Vagina (tissue), 2 donors: ENCODE measurements around the gene ACTR3C.

Experiments
- CTCF ChIP-seq, 3 experiments: fragments of 450-650 bp in 2 of 3; fragments of 200-600 bp in 1 of 3; sonication (generic) in 1 of 3; IDR thresholded peaks; one replicate each; pipeline ENCODE4 v1.5.1; 2017 to 2019; ENCODE audit warnings: antibody characterized with exemption in 3 of 3, mild to moderate bottlenecking in 2 of 3, moderate library complexity in 2 of 3
- POLR2A ChIP-seq, 2 donors: fragments of 450-650 bp; IDR thresholded peaks; one replicate each; pipeline ENCODE4 v1.6.1; 2017; ENCODE audit warnings: antibody characterized with exemption in 2 of 2, mild to moderate bottlenecking in 2 of 2, moderate library complexity in 2 of 2

DNA sequence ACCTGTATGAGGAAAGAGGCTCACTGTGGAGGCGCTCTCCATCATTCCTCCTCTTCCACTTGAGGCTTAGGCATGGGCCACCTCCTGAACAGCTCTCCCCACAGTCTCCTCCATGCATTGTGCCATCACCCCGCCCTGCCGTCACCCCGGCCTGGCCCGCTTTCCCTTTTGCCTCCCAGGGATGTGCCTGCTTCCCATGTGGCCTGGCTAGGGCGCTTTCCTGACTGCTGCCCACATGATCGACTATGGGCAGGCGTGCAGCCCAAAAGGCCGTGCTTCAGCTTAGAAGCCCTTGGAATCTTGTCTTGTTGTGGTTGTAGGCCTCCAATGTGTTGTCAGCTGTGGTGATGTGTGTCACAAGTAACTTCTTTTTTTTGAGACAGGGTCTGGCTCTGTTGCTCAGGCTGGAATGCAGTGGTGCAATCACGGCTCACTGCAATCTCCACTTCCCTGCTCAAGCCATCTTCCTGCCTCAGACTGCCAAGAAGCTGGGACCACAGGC is 1.8 kb upstream of the ACTR3C start:
- no peak for TF ChIP-seq POLR2A (IDR thresholded peaks at IDR 0.05)
- TF ChIP-seq CTCF (IDR thresholded peaks at IDR 0.05), result no peak
